Mesenchymal stem cell (in vitro differentiated cells and primary cell): ENCODE results near the gene TEX54.
"Not testable (repeated sequence)": the region's sequence is repeated elsewhere in the genome, so short reads cannot be mapped to it uniquely, and the experiment has no call there.

Source experiments
- DNase-seq: peaks from one replicate; pipeline ENCODE4 v3.0.0-alpha.2; 2013
- H2AFZ ChIP-seq: one replicate; pipeline ENCODE4 v1.6.1; 2013; ENCODE audit warnings: low read depth, mild to moderate bottlenecking, control low read depth, inconsistent platforms, low read length, moderate library complexity
- H2AK5ac ChIP-seq: 2 replicates; pipeline ENCODE4 v1.6.1; 2013; ENCODE audit warnings: low read length, moderate library complexity, mild to moderate bottlenecking, inconsistent platforms; ENCODE audit not compliant: severe bottlenecking
- H2BK120ac ChIP-seq: one replicate; pipeline ENCODE4 v1.6.1; 2013; ENCODE audit warnings: low read depth, mild to moderate bottlenecking, inconsistent platforms, low read length, moderate library complexity
- H2BK12ac ChIP-seq, 2 experiments: one replicate each; pipeline ENCODE4 v1.6.1; 2013; ENCODE audit warnings: inconsistent platforms in 2 of 2, low read length in 2 of 2, mild to moderate bottlenecking in 2 of 2, moderate library complexity in 2 of 2, control low read depth in 1 of 2
- H2BK15ac ChIP-seq: one replicate; pipeline ENCODE4 v1.6.1; 2013; ENCODE audit warnings: mild to moderate bottlenecking, low read depth, inconsistent platforms; ENCODE audit not compliant: poor library complexity, severe bottlenecking
- H2BK5ac ChIP-seq: 2 replicates; pipeline ENCODE4 v1.6.1; 2013; ENCODE audit warnings: low read depth, mild to moderate bottlenecking, low read length, control low read depth, inconsistent platforms; ENCODE audit not compliant: poor library complexity, severe bottlenecking
- H3K14ac ChIP-seq, 2 experiments: one replicate each; pipeline ENCODE4 v1.6.1; 2013; ENCODE audit warnings: inconsistent platforms in 2 of 2, low read length in 2 of 2, control low read depth in 1 of 2, mild to moderate bottlenecking in 1 of 2, moderate library complexity in 1 of 2
- H3K18ac ChIP-seq, 2 experiments: one replicate each; pipeline ENCODE4 v1.6.1; 2013; ENCODE audit warnings: inconsistent platforms in 2 of 2, low read length in 2 of 2, control low read depth in 1 of 2, low read depth in 1 of 2, mild to moderate bottlenecking in 1 of 2
- H3K23ac ChIP-seq, 2 experiments: one replicate each; pipeline ENCODE4 v1.6.1; 2013; ENCODE audit warnings: inconsistent platforms in 2 of 2, low read length in 2 of 2, mild to moderate bottlenecking in 2 of 2, moderate library complexity in 2 of 2, control low read depth in 1 of 2
- H3K27ac ChIP-seq: 2 replicates; pipeline ENCODE4 v1.5.1; 2013; ENCODE audit warnings: mild to moderate bottlenecking, moderate library complexity, low read length, control low read depth, inconsistent platforms; ENCODE audit not compliant: poor library complexity, severe bottlenecking
- H3K27me3 ChIP-seq, 2 experiments: 2 replicates each; pipeline versions ENCODE4 v1.6.1 to v1.7.0; 2013; ENCODE audit warnings: low read length in 2 of 2, mild to moderate bottlenecking in 2 of 2, moderate library complexity in 2 of 2, control low read depth in 1 of 2, inconsistent platforms in 1 of 2; ENCODE audit not compliant: control insufficient read depth in 1 of 2, insufficient read depth in 1 of 2
- H3K36me3 ChIP-seq, 2 experiments: 2 replicates each; pipeline versions ENCODE4 v1.6.1 to v1.7.0; 2013; ENCODE audit warnings: low read length in 2 of 2, control low read depth in 1 of 2, inconsistent platforms in 1 of 2, low read depth in 1 of 2, mild to moderate bottlenecking in 1 of 2; ENCODE audit not compliant: insufficient read depth in 2 of 2, control insufficient read depth in 1 of 2
- H3K4ac ChIP-seq, 2 experiments: one replicate each; pipeline ENCODE4 v1.6.1; 2013; ENCODE audit warnings: inconsistent platforms in 2 of 2, low read length in 2 of 2, mild to moderate bottlenecking in 2 of 2, moderate library complexity in 2 of 2, control low read depth in 1 of 2, low read depth in 1 of 2
- H3K4me1 ChIP-seq: 2 replicates; pipeline ENCODE4 v1.6.1; 2013; ENCODE audit warnings: low read depth, low read length, control low read depth; ENCODE audit not compliant: control insufficient read depth, insufficient read depth
- H3K4me2 ChIP-seq: 2 replicates; pipeline ENCODE4 v1.6.1; 2013; ENCODE audit warnings: low read length, mild to moderate bottlenecking, inconsistent platforms; ENCODE audit not compliant: poor library complexity, severe bottlenecking
- H3K4me3 ChIP-seq, 2 experiments: 2 replicates each; pipeline versions ENCODE4 v1.5.1 to v1.7.0; 2013; ENCODE audit warnings: low read length in 2 of 2, mild to moderate bottlenecking in 2 of 2, control low read depth in 1 of 2, low read depth in 1 of 2; ENCODE audit not compliant: insufficient read depth in 1 of 2
- H3K79me1 ChIP-seq: replicated peaks from 2 replicates; pipeline ENCODE4 v1.6.1; 2013; ENCODE audit warnings: mild to moderate bottlenecking, control low read depth, low read length, inconsistent platforms; ENCODE audit not compliant: poor library complexity, severe bottlenecking
- H3K9ac ChIP-seq: 2 replicates; pipeline ENCODE4 v1.7.0; 2013; ENCODE audit warnings: mild to moderate bottlenecking, low read length, moderate library complexity
- H3K9me3 ChIP-seq: 2 replicates; pipeline ENCODE4 v1.7.0; 2013; ENCODE audit warnings: mild to moderate bottlenecking, low read length; ENCODE audit not compliant: control insufficient read depth
- H4K8ac ChIP-seq: one replicate; pipeline ENCODE4 v1.6.1; 2013; ENCODE audit warnings: inconsistent platforms, mild to moderate bottlenecking, low read length, moderate library complexity
- H4K91ac ChIP-seq: one replicate; pipeline ENCODE4 v1.6.1; 2013; ENCODE audit warnings: mild to moderate bottlenecking, low read length, inconsistent platforms
- WGBS: methylation state at CpG from one replicate; pipeline ENCODE4 v1.1.7; 2013; ENCODE audit warnings: mixed read lengths; 5-methylcytosine and 5-hydroxymethylcytosine counted together

Gene TEX54

GRCh38 chr11:62846177-62846576, 13.5 kb upstream of the TEX54 start:
- 97% methylated on average over 3 of the region's 3 CpGs for WGBS
- no peak for DNase-seq

DNA sequence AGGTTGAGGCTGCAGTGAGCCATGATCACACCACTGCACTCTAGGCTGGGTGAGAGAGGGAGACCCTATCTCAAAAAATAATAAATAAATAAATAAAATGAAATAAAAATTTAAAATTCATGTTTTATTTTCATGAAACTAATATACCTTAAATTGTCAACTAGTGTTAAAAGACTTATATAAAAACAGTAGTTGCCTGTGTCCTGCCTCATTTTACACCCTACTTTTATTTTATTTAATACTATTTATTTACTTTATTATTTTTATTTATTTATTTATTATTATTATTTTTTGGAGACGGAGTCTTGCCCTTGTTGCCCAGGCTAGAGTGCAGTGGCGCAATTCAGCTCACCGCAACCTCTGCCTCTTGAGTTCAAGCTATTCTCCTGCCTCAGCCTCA, 11.5 kb upstream of the TEX54 start:
- no peak overlapping the region for H2BK5ac ChIP-seq
- H3K14ac ChIP-seq: no peak overlapping the region
- no peaks in the 10 kb centered on the region for H3K27me3 ChIP-seq
- peaks cover 8% of the 10 kb centered on the region for H3K4me1 ChIP-seq
- H3K18ac ChIP-seq: no peak overlapping the region
- no peaks in the 10 kb centered on the region for H3K9me3 ChIP-seq
- H2AK5ac ChIP-seq: no peak overlapping the region
- 100% methylated on average over 3 of the region's 3 CpGs for WGBS
- H2BK15ac ChIP-seq: no peak overlapping the region
- H2BK120ac ChIP-seq: no peak overlapping the region
- H3K36me3 ChIP-seq: no peaks in the 10 kb centered on the region
- H2AFZ ChIP-seq: no peak overlapping the region
- H3K23ac ChIP-seq: no peak overlapping the region
- no peak overlapping the region for H3K9ac ChIP-seq
- H3K4ac ChIP-seq: no peak overlapping the region
- H3K79me1 ChIP-seq: no peaks in the 10 kb centered on the region
- no peak overlapping the region for H4K91ac ChIP-seq
- no peak overlapping the region for H2BK12ac ChIP-seq
- no peak for DNase-seq
- no peak overlapping the region for H3K27ac ChIP-seq
- H3K4me2 ChIP-seq: no peak overlapping the region
- H3K4me3 ChIP-seq: no peak overlapping the region
- H4K8ac ChIP-seq: no peak overlapping the region

More at GRCh38 chr11:62846177-62846576, 13.5 kb upstream of the TEX54 start:
- H3K27me3 ChIP-seq: no peaks in the 10 kb centered on the region
- no peak overlapping the region for H4K91ac ChIP-seq
- H3K4me2 ChIP-seq: no peak overlapping the region
- no peak overlapping the region for H3K4me3 ChIP-seq
- H2BK5ac ChIP-seq: no peak overlapping the region
- H3K23ac ChIP-seq: no peak overlapping the region
- no peak overlapping the region for H2BK15ac ChIP-seq
- no peak overlapping the region for H4K8ac ChIP-seq
- no peak overlapping the region for H2AK5ac ChIP-seq
- peaks cover 0 to 2% of the 10 kb centered on the region in 2 experiments for H3K36me3 ChIP-seq
- no peak overlapping the region for H3K27ac ChIP-seq
- peaks cover 4% of the 10 kb centered on the region for H3K4me1 ChIP-seq
- H2AFZ ChIP-seq: no peak overlapping the region
- no peak overlapping the region for H3K4ac ChIP-seq
- H3K9me3 ChIP-seq: no peaks in the 10 kb centered on the region
- no peak overlapping the region for H2BK120ac ChIP-seq
- H3K18ac ChIP-seq: no peak overlapping the region
- no peaks in the 10 kb centered on the region for H3K79me1 ChIP-seq
- H3K14ac ChIP-seq: no peak overlapping the region
- H3K9ac ChIP-seq: no peak overlapping the region
- no peak overlapping the region for H2BK12ac ChIP-seq

- H2BK15ac ChIP-seq: no peak overlapping the region
- H3K14ac ChIP-seq: no peak overlapping the region
- no peak overlapping the region for H4K8ac ChIP-seq
- H2BK5ac ChIP-seq: no peak overlapping the region
- peaks cover 8% of the 10 kb centered on the region for H3K4me1 ChIP-seq
- no peaks in the 10 kb centered on the region for H3K36me3 ChIP-seq
- 95% methylated on average over 3 of the region's 3 CpGs for WGBS
- no peak for DNase-seq
- no peak overlapping the region for H3K23ac ChIP-seq
- H2AK5ac ChIP-seq: no peak overlapping the region
- no peak overlapping the region for H3K4me2 ChIP-seq
- no peak overlapping the region for H2AFZ ChIP-seq
- no peaks in the 10 kb centered on the region for H3K9me3 ChIP-seq
- no peak overlapping the region for H3K18ac ChIP-seq
- no peak overlapping the region for H3K4ac ChIP-seq
- no peak overlapping the region for H3K4me3 ChIP-seq
- no peak overlapping the region for H2BK120ac ChIP-seq
- no peak overlapping the region for H2BK12ac ChIP-seq
- no peaks in the 10 kb centered on the region for H3K79me1 ChIP-seq
- no peak overlapping the region for H3K27ac ChIP-seq
- no peak overlapping the region for H3K9ac ChIP-seq
- no peaks in the 10 kb centered on the region for H3K27me3 ChIP-seq
- H4K91ac ChIP-seq: no peak overlapping the region
These were observed 10.8 kb upstream of the TEX54 start for GRCh38 chr11:62843466-62843865.

- WGBS: 90% methylated on average over 7 of the region's 9 CpGs
- not testable (repeated sequence) for H2BK5ac ChIP-seq
These were observed 10.2 kb upstream of the TEX54 start for GRCh38 chr11:62842891-62843290.

More at GRCh38 chr11:62842891-62843290, 10.2 kb upstream of the TEX54 start:
- not testable (repeated sequence) for H3K14ac ChIP-seq, H2BK120ac ChIP-seq, H3K4me2 ChIP-seq, H2AFZ ChIP-seq, H3K79me1 ChIP-seq, H4K91ac ChIP-seq, H2AK5ac ChIP-seq, H3K18ac ChIP-seq, H3K27ac ChIP-seq, H3K9me3 ChIP-seq, H3K23ac ChIP-seq, H2BK12ac ChIP-seq, H3K27me3 ChIP-seq, DNase-seq, H3K4ac ChIP-seq, H2BK15ac ChIP-seq, H3K36me3 ChIP-seq
- peak overlapping the region in 1 of 2 experiments; percentile 74 for H3K4me3 ChIP-seq
- H3K9ac ChIP-seq: peak overlapping the region; percentile 96
- peaks cover 13% of the 10 kb centered on the region for H3K4me1 ChIP-seq
- H4K8ac ChIP-seq: peak overlapping the region; percentile 71
